ENCODE data around the gene PRKG1. TPM values are rescaled to one million over a fixed set of nuclear protein-coding genes. Genes with fewer than 3 reads are reported as not detected.

Gene PRKG1
- total and polyA plus RNA-seq, 7 donors: 4.5 to 49.0 (median 31.7) TPM

DNA sequence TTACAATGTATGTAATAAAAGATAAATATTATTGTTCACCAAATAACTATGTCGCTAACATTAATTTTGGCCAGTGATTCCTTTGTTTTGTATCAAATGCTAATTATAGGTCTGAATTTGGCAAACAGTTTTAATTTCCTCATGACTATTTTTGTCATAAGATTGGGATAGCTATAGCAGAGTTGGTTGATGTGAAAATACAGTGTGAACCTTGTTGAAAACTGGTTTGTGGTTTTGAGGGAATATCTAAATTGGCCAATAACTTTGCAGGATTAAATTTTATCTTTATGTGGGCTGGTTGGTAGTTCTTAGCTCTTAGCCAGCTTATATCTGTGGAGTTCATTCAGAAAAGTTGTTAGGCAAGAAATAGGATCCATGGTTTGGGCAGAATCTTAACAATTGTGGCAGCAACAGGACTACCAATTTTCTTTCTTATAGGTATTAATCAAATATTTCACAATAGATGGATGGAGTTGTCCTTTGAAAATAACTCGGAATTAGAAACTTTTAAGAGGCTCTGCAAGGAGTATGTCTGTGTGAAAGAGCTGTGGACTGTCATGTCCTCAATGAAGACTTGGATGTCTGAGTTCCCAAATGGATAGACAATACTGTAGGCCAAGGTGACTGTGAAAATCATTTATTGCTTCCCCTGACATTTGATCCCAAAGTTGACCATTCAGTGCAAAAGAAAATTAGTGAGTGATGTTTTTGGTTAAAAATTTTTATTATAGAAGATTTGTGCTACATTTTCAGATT lies 73.5 kb downstream of the PRKG1 start:
- Histone ChIP-seq H3K27me3 (ENCODE audit: insufficient read depth in 3 of 3, low read length in 2 of 3) (no peaks in the 10 kb centered on the region), H3K4me1 (peaks cover 32% of the 10 kb centered on the region), H3K9me3 (no peaks in the 10 kb centered on the region), H3K4me3 (no peak overlapping the region), H3K36me3 (ENCODE audit: insufficient read depth in 1 of 2, low read depth in 1 of 2) (no peaks in the 10 kb centered on the region), H3K27ac (peak overlapping the region; percentile 25)
- DNase-seq (no peak), ATAC-seq (peak in 3 of 4 donors; percentile 27 to 63 (median 57))
- TF ChIP-seq, protein P1, sequence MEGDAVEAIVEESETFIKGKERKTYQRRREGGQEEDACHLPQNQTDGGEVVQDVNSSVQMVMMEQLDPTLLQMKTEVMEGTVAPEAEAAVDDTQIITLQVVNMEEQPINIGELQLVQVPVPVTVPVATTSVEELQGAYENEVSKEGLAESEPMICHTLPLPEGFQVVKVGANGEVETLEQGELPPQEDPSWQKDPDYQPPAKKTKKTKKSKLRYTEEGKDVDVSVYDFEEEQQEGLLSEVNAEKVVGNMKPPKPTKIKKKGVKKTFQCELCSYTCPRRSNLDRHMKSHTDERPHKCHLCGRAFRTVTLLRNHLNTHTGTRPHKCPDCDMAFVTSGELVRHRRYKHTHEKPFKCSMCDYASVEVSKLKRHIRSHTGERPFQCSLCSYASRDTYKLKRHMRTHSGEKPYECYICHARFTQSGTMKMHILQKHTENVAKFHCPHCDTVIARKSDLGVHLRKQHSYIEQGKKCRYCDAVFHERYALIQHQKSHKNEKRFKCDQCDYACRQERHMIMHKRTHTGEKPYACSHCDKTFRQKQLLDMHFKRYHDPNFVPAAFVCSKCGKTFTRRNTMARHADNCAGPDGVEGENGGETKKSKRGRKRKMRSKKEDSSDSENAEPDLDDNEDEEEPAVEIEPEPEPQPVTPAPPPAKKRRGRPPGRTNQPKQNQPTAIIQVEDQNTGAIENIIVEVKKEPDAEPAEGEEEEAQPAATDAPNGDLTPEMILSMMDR (IDR thresholded peaks at IDR 0.05): no peak
- WGBS, 3 donors: 57 to 75% (median 65%) methylated on average over 2 of the region's 2 CpGs
- intact Hi-C loops (cut with DNase I): no loop called here

- Histone ChIP-seq H3K27ac (no peak overlapping the region), H3K4me1 (peaks cover 6% of the 10 kb centered on the region), H3K9me3 (no peaks in the 10 kb centered on the region), H3K27me3 (ENCODE audit: insufficient read depth in 3 of 3, low read length in 2 of 3) (no peaks in the 10 kb centered on the region), H3K36me3 (ENCODE audit: insufficient read depth in 1 of 2, low read depth in 1 of 2) (no peaks in the 10 kb centered on the region), H3K4me3 (no peak overlapping the region)
- TF ChIP-seq, protein P1 (IDR thresholded peaks at IDR 0.05): no peak
- WGBS, 3 donors: 74 to 75% (median 74%) methylated on average over 4 of the region's 4 CpGs
- ATAC-seq (no peak), DNase-seq (no peak)
- intact Hi-C loops (cut with DNase I): no loop called here
Observed at GRCh38 chr10:51156926-51157325, 82.6 kb downstream of the PRKG1 start.

GRCh38 chr10:51158832-51159231 lies 84.5 kb downstream of the PRKG1 start:
- intact Hi-C loops (cut with DNase I): no loop called here
- H3K27me3 ChIP-seq (ENCODE audit: insufficient read depth in 3 of 3, low read length in 2 of 3): no peaks in the 10 kb centered on the region
- H3K4me3 ChIP-seq: no peak overlapping the region
- no peaks in the 10 kb centered on the region for H3K4me1 ChIP-seq
- DNase-seq: no peak
- 94 to 97% (median 95%) methylated on average over 3 of the region's 3 CpGs for WGBS, 3 donors
- TF ChIP-seq, protein P1 (IDR thresholded peaks at IDR 0.05): no peak
- H3K9me3 ChIP-seq: no peaks in the 10 kb centered on the region
- no peak overlapping the region for H3K27ac ChIP-seq
- H3K36me3 ChIP-seq (ENCODE audit: insufficient read depth in 1 of 2, low read depth in 1 of 2): no peaks in the 10 kb centered on the region
- ATAC-seq: no peak

DNA sequence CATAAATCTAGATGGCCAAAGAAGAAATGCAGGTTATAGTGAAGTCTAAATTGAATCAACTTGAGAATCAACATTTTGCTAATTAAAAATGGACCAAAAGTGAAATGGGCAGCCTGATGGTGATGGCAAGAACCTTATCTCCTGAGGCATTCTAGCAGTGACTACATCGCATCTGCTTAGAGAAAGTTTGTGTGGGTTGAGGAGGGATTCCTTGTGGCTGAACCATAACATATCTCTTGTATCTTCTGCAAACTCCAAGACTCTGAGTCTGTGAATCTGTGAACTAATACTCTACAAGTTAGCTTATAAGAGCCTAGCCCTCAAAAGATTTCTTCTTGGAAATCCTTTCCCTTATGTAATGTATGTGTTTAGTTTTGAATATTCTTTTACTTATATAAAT lies 85.6 kb downstream of the PRKG1 start:
- intact Hi-C loops (cut with DNase I): no loop called here

More for the DNA sequence above, 85.6 kb downstream of the PRKG1 start:
- Histone ChIP-seq H3K27ac (no peak overlapping the region), H3K4me1 (no peaks in the 10 kb centered on the region), H3K9me3 (no peaks in the 10 kb centered on the region), H3K27me3 (ENCODE audit: insufficient read depth in 3 of 3, low read length in 2 of 3) (no peaks in the 10 kb centered on the region), H3K36me3 (ENCODE audit: insufficient read depth in 1 of 2, low read depth in 1 of 2) (no peaks in the 10 kb centered on the region), H3K4me3 (no peak overlapping the region)
- 93 to 96% (median 96%) methylated on average over 1 of the region's 1 CpG for WGBS, 3 donors
- ATAC-seq (no peak), DNase-seq (no peak)
- TF ChIP-seq, protein P1 (IDR thresholded peaks at IDR 0.05): no peak
